Fibroblast of gingiva (primary cell): Measurements from ENCODE around the gene EFS.
"Not testable (repeated sequence)": the region's sequence is repeated elsewhere in the genome, so short reads cannot be mapped to it uniquely, and the experiment has no call there.

ENCODE experiments used
- DNase-seq: peaks from one replicate; pipeline ENCODE4 v3.0.0-alpha.2; 2011; ENCODE audit warnings: low read depth

Gene EFS

GRCh38 chr14:23398348-23398747 is 33.4 kb upstream of the EFS start:
- DNase-seq, result no peak

GRCh38 chr14:23396781-23397407 is 31.9 kb upstream of the EFS start:
- DNase-seq, result no peak

GRCh38 chr14:23396126-23396525 is 31.2 kb upstream of the EFS start:
- no peak for DNase-seq

- no peak for DNase-seq
These were observed 27.6 kb upstream of the EFS start for GRCh38 chr14:23392613-23393012.

GRCh38 chr14:23389871-23390270 is 24.9 kb upstream of the EFS start:
- not testable (repeated sequence) for DNase-seq

- DNase-seq, result no peak
These were observed 24.4 kb upstream of the EFS start for GRCh38 chr14:23389396-23389795.

- no peak for DNase-seq
These were observed 24.0 kb upstream of the EFS start for GRCh38 chr14:23388996-23389395.

GRCh38 chr14:23387916-23388882 is 23.2 kb upstream of the EFS start:
- no peak for DNase-seq

GRCh38 chr14:23386999-23387398 is 22.0 kb upstream of the EFS start:
- DNase-seq, result no peak

GRCh38 chr14:23386266-23386657 is 21.3 kb upstream of the EFS start:
- DNase-seq, result not testable (repeated sequence)

GRCh38 chr14:23385642-23386265 is 20.8 kb upstream of the EFS start:
- no peak for DNase-seq

GRCh38 chr14:23385244-23385641 is 20.3 kb upstream of the EFS start:
- no peak for DNase-seq

GRCh38 chr14:23384364-23385080 is 19.6 kb upstream of the EFS start:
- no peak for DNase-seq

- DNase-seq, result no peak
These were observed 17.9 kb upstream of the EFS start for GRCh38 chr14:23382731-23383440.

- no peak for DNase-seq
These were observed 17.3 kb upstream of the EFS start for GRCh38 chr14:23382276-23382675.

- DNase-seq, result no peak
These were observed 16.9 kb upstream of the EFS start for GRCh38 chr14:23381871-23382270.

- no peak for DNase-seq
These were observed 16.0 kb upstream of the EFS start for GRCh38 chr14:23380976-23381375.

- no peak for DNase-seq
These were observed 15.4 kb upstream of the EFS start for GRCh38 chr14:23380197-23380914.

GRCh38 chr14:23379366-23380196 is 14.6 kb upstream of the EFS start:
- DNase-seq, result no peak

GRCh38 chr14:23378612-23379220 is 13.7 kb upstream of the EFS start:
- DNase-seq, result no peak
